GM18508 (cell line): ENCODE results near the gene TIAM2.

ENCODE experiments used
- ATAC-seq: cut with Tn5 transposase; IDR thresholded peaks from one replicate; pipeline ENCODE4 v1.9.1; 2021; ENCODE audit warnings: moderate number of reproducible peaks; ENCODE audit not compliant: insufficient read depth, unreplicated experiment

TIAM2 gene

DNA sequence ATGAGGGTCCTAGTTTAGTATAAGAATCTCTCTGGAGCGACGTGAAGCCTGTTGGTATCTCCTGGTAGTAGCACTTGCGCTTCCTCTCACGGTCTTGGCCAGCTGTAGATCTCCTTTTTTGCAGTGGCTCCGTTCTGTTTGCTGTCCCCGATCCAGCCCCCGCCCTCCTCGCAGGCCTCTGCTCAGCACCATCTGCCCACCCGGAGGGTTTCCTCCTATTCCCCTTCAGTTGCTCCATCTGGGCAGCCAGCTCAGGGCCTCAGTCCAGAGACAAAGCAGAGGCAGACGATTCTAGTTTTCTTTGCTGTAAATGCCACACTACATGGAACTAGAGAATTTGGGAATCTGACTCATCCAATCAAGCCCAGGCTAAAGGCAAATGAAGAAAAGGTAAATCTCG lies 126.6 kb downstream of the TIAM2 start:
- ATAC-seq = no peak

DNA sequence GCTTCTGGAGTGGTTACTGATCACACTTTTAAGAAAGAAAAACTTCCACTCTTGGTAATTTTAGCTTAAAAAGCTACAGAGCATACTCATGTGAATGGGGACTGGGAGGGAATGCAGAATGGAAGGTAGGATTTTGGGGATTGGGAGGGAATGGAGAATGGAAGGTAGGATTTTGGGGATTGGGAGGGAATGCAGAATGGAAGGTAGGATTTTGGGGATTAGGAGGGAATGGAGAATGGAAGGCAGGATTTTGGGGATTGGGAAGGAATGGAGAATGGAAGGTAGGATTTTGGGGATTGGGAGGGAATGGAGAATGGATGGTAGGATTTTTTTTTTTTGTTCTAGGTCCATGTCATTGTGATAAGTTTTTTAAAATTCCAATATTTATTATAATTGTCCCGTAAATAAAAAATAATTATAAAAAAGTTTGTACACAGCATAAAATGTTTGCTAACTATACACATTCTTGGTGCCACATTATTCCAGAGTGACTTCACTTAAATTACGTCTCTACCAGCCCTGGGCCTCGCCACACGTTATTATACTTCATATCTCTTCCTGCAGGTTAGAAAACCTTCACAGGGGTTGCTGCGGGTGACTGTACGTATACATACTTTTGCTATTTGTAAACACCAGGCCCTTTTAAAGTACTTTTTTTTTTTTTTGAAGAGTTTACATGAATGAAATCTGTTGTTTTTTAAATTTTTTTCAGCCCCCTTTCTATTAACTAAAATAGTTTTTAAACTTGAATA lies 127.3 kb downstream of the TIAM2 start:
- ATAC-seq = no peak

DNA sequence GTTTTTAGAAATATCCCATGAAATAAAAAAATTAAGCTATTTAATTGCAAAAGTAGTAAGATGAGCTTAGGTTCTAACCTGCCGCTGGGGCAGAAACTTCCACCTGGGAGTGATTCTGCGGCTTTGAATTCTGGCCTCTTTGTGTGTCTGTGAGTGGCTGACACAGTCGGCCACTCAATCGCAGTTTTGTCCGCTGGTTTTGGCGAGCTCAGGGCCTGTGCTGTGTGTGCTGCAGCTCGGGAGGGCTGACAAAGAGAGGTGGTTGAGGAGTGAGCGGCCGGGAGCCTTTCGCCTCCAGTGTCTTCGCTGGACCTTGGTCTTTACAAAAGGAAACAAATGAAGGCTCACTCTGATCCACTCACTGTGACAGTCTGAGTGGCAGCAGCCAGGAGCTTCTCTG lies 128.4 kb downstream of the TIAM2 start:
- no peak for ATAC-seq

DNA sequence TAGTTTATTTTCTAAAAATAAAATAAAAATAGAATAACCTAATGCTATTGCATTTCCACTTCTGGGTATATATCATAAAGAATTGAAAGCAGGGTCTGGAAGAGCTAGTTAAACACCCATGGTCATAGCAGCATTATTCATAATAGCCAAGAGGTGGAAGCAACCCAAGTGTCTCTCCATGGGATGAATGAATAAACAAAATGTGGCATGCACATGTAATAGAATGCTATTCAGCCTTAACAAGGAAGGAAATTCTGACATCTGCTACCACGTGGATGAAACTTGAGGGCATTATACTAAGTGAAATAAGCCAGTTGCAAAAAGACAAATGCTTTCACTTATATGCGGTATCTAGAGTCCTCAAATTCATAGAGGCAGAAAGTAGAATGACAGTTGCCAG lies 130.8 kb downstream of the TIAM2 start:
- ATAC-seq = no peak

DNA sequence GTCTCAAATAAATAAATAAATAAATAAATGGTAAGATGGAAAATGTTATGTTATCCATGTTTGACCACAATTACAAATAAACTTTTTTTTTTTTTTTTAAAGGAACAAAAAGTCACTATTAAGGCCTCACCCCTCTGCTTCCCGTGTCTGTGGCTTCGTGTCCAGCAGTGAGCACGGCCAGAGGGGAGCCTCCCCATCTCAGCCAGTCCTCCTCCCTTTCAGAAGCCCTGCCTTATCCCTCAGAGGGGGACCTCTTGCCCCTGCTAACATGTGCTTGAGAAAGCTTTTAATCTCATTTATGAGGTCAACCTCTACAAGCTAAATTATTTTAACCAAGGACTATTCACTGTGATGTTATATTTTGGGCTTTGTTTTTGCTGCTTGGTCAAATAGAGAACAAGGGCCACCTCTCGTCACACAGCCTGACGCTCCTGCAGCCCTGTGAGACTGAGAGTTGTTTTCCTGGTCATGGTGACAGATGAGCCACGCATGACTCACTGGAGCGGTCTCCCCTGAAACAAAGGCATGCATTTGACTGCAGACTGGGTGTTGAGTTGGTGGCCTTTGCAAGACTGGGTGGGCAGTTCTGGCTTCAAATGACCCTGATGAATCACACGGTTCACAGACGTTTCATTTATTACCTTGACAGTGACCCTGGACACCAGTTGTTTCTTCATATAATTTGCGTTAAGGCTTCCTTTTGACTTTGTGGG lies 131.8 kb downstream of the TIAM2 start:
- no peak for ATAC-seq

DNA sequence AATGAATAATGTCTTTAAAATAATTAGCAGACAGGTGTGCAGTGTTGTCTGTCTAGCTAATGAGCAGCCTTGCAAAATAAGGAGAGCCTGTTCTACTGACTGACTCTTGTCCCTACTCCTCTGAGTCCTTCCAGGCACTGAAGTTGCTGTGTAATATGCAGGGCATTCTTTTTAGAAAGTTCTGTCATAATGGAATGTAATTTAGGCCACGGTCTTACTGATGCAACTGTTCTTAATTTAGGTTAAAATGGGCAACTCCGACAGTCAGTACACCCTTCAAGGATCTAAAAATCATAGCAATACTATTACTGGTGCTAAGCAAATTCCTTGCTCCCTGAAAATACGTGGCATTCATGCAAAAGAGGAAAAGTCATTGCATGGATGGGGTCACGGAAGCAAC lies 133.9 kb downstream of the TIAM2 start:
- ATAC-seq = no peak

DNA sequence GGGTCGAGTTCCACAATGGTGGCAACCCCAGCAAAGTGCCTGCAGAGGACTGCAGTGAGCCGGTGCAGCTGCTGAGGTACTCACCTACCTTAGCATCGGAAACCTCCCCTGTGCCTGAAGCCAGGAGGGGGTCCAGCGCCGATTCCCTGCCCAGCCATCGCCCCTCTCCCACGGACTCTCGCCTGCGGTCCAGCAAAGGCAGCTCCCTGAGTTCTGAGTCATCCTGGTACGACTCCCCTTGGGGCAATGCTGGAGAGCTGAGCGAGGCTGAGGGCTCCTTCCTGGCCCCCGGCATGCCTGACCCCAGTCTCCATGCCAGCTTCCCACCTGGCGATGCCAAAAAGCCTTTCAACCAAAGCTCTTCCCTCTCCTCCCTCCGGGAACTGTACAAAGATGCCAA lies 134.6 kb downstream of the TIAM2 start:
- no peak for ATAC-seq

DNA sequence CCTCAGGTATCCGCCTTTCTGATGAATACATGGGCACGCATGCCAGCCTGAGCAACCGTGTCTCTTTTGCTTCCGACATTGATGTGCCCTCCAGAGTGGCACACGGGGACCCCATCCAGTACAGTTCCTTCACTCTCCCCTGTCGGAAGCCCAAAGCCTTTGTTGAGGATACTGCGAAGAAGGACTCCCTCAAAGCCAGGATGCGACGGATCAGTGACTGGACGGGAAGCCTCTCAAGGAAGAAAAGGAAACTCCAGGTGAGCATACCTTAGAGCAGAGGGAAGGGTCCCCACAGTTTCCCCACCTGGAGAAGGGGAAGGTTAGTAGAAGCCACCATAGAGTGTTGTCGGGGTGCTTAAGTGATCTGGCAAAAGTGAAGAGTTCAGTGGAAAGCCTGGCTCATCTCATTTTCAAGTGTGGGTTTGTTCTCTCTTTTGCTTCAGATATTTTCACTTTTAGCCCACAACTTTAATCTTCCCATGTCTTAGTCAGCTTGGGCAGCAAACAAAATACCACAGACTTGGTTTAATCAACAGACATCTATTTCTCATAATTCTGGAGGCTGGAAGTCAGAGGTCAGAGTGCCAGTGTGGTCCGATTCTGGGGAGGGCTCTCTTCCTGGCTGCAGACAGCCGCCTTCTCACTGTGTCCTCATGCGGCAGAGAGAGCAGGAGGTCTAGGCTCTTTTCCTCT lies 135.2 kb downstream of the TIAM2 start:
- ATAC-seq = no peak

DNA sequence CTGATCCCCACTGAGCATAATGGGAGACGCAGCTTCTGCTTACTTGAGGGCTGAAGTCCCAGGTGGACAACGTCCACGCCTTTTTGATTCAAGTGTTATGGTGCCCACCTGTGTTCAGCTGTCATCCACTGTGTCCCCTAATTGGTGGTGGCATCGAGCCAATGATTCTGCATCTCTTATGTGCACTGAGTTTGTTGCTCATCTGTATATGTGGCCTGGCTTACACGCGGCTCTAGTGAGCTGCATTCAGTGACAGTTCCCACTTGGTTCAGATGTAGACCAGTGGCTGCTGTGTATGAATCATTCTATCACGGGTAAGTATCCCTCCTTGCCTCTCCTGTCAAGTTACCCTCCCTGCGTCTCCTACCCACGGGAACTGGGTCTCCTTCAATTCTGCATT lies 137.5 kb downstream of the TIAM2 start:
- no peak for ATAC-seq

DNA sequence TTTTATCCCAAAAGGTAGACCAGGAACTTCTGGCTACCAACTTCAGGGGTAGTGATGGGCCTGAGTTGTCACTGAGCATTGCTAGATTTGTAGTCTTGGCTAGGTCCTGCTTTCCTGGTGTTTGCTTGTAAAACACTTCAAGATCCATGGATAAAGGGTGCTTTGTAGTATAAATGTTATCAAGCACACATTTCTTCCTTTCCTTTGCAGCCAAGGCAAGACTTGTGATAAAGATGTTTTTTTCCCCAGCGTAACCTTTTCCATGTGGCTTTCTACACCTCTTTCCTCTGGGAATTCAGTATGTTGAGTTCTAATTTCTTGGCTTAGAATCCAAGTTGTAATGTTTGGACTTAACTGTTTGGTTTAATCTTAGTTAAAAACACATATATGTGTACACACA lies 145.9 kb downstream of the TIAM2 start:
- ATAC-seq = no peak

DNA sequence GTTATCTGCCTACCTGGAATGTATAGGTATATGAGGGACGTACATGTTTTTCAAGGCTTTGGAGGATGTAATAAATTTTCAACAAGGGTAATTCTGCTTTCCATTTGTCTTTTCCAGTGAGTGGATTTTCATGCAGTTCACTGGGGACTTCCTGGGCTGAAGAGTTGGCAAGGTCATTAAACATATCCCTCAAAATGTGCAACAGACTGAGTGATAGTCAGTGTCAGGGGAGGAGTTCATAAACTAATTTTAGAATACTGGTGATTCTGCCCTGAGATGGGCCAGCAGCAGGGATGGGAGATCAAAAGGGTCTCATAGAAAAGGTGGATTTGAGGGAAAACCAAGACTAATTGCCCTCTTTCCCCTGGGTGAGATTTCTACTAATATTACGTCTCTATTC lies 146.4 kb downstream of the TIAM2 start:
- ATAC-seq = no peak

DNA sequence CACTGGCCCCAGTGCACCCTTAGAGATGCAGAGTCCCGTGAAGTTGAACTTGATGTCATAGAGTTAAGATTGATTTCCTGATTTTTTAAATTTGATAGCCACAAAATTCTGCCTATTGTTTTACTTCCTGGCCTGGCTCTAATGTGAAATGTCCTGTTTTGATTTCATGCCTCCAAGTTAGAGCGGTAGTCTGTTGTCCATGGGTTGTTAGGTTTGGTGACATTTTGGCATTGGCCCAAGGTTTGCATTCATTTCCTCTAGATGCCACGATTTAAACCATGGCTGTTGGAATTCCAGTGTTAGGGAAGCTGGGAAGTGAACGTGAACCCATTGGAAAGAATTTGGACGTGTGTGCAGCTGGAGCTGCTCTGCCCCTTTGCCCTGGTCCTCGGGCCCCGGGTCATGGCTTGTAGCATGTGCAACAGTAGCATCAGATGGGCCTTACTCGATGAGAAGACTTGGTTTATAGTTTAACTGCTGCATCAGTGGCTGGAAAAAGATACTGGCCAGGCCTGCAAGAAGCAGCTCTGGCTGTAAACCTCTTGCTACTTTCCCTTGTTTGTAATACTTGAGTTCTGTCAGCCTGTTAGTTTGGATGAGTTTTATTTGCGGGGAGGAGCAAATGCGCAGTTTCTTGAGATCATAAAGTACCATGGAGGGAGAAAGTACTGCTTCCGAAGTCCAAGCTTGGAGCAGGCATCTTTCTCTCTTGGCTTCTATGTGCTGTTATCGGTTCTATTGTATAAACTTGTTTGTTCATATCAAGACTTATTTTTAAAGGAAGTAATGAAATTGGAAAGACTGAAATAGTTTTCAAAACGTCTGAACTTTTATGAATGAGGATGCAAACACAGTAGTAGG lies 147.3 kb downstream of the TIAM2 start:
- no peak for ATAC-seq

DNA sequence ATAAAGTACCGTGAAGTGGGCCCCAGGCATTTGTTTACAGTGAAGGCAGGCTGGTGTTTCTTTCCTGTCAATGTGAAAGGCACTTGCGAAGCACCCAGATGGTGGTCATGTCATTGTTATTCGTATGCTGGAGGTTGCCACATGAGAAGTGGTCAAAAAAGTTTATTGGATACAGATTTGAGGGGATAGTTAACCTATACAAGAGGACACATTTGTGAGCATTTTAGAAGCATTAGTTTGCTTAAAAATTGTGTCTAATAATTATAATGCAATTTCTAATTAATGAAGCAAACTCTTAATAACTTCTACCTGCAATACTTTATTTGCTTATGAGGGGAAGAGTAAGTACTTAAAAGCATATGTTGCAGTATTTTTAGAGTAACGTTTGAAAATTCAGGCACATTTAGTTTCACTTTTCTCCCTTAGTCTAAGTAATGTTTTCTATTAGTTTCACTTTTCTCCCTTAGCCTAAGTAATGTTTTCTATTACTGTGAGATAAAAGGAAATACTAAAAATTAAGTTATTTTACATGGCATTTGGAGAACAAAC lies 148.0 kb downstream of the TIAM2 start:
- no peak for ATAC-seq

DNA sequence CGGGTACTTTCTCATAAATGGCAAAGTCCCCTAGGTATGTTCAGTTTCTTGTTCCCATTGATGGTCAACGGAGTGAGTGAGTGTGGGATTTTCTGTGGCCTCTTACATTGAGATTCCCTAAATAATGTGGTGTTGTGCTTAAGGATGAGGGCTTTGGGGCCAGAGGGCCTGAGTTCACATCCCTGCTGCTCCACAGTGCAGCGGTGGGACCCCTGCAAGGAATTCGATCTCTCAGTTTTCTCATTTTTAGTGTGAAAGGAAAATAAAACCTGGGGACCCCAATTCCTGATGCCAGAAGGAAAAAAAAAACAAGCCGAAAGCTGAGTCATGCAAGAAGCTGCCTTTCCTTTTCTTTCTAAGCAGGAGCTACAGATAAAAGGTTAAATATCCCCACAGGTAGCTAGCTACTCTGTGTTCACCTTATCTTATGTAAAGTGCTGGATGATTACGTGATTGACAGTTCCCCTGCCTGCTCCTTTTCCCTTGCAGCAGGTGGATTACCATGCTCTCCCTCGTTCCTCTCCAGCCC lies 148.5 kb downstream of the TIAM2 start:
- no peak for ATAC-seq

DNA sequence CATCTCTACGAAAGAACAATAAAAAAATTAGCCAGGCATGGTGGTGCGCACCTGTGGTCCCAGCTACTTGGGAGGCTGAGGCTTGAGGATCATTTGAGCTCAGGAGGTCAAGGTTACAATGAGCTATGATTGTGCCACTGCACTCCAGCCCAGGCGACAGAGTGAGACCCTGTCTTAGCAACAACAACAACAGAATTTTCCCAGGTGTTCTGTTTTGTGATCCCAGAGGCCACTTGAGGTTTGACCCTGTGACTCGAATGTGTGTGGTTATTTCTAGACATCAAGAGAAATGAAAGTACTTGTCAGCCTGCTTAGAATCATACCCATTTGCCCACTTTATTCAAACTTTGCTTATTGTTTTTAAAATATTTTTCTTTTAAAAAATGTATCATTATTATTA lies 151.1 kb downstream of the TIAM2 start:
- no peak for ATAC-seq

DNA sequence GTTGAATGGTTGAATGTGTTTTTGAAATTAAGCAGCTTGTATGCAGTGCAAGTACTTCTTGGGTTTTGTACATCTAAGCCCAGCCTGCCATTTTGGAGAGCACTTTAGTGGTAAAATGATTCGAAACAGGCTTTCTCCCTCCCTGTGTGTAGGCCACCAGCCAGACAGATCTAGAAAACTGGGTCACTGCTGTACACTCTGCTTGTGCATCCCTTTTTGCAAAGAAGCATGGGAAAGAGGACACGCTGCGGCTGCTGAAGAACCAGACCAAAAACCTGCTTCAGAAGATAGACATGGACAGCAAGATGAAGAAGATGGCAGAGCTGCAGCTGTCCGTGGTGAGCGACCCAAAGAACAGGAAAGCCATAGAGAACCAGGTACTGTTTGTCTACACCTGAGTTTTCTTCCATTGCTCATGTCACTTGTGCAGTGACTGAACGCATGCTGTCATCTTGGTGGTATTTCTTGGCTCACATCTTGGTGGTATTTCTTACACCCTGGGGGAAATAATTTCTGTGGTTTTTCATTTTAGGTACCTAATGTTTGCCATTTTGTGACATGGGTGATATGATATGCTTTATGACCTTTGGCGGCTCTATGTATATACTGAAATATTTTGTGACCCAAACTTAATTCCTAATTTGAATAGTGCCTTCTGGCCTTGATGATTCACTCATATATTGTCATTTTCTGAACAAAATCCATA lies 153.0 kb downstream of the TIAM2 start:
- ATAC-seq = no peak

DNA sequence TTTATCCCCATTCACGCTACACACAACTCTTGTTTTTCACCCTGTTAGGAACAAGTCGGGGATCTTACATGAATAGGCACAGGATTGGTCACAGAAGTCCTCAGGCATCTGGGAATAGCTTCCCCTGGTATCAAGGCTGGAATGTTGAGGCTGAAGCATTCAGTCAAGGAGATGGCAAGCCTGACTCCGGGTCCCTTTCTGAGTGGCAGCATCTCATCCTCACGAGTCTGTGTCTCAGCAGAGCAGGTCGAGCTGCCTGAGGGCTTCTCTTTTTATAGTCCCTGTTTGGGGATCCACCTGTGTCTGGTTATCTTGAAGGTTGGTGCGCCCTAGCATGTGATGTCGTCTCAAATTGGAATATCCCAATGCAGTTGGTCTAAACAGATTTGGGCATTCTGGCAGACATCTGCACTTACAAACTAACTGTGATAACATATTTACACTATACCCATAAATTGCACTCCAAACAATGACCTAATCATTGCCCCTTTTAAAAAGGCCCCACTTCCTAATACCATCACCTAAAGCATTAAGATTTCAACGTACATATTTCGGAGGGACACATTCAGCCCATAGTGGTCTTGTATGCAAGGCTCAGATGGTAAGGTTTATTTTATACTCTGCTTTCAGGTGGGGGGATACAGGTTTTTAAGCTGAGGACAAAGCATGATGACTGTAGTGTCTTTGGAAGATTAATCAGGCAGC lies 156.0 kb downstream of the TIAM2 start:
- no peak for ATAC-seq

DNA sequence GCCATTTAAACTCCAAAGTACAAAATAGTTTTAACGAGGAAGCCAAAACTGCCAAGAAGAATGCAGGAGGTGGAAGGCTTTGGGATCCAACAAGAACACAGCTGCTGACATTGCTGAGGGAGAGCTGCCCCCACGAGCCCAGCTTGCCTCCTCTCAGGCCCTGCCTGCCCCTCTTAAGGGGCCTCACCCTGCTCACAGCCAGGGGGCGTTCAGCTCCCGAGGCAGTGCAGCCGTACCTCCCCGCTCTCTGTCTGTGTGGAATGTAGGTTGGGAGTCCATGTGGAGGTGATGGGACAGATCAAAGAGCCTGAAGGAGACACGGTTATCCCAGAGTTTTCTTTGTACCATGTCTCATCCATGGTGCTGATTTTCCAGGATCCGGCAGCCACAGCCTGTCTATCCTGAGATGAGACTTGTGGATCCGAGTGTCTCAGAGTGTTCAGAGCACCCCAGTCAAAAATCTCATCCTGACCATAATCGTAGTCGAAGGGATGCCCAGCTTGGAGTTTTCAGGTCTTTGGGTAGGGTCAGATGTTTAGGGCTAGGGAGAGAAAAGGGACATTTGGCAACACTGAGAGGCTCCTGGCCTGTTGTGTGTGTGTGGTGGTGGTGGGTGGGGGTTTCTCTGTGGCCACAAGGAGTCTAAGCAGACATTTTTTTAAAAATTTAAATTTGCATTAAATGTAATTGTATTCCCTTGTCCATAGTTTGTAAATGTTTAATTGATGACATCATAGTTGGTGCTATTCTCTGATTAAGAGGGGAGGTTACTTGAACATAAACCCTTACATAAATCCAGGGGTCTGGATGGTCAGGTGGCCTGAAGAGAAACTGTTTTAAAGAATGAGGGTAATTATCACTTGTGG lies 157.3 kb downstream of the TIAM2 start:
- no peak for ATAC-seq
